ENCODE measurements around the gene RCSD1. TPM values are rescaled to one million over a fixed set of nuclear protein-coding genes. Genes with fewer than 3 reads are reported as not detected.

The RCSD1 gene
- total and polyA plus RNA-seq, 2 of the 13 experiments (the other 11 are each of a cell fraction or from before 2014, with no cell fraction given), result not detected

DNA sequence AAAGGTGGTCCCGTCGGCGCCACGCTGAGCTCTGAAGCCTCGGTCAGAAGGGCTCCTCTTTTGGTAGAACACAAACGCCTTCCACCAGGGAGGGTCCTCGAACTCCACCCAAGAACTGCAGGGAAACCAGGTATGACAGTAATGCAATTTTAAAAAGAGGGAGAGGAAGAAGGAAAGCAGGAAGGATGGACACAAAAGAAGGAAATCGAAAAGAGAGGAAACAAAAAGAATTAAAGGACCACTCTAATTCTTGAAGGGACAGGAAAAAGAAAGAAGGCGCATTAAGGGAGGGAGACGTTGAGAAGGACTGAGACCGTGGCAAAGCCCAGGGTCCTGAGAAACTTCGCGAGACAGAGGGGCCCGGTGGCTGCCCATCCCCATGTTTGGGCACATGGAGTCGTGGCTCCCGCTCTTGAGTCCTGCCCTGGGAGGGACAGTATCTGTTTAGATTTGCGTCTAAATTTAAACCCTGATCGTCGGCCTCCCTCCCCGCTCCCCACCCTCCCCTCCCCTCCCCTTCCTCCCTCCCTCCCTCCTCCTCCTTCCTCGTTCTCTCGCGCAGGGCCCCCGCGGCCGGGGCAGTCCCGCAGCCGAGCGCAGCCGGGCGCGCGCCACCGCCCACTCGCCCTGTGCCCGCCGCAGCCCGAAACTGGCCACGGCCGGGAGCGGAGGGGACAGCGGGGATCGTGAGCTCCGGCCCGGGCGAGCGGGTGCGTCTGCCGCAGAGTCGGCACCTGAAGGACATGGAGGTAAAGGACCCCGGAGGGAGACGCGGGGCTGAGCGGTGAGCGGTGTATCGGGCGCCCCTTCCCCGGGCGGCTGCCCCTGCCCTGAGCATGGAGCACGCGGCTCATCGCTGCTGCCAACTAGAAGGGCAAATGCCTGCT is at the start of gene RCSD1 (continued):
- TF ChIP-seq TAF1 (CRISPR knock-in tag; IDR thresholded peaks at IDR 0.05) (no peak), ZNF556 (CRISPR knock-in tag; IDR thresholded peaks at IDR 0.05; ENCODE audit: borderline replicate concordance) (no peak), SPEN (CRISPR knock-in tag; IDR thresholded peaks at IDR 0.05; ENCODE audit: low read depth) (no peak), ZNF879 (CRISPR knock-in tag; IDR thresholded peaks at IDR 0.05) (no peak), NFYB (CRISPR knock-in tag; IDR thresholded peaks at IDR 0.05) (no peak)

GRCh38 chr1:167582064-167582463 is 48.0 kb upstream of the RCSD1 start:
- no peaks in the 10 kb centered on the region for H3K36me3 ChIP-seq (replicated peaks in 1 of 2; ENCODE audit: control insufficient read depth in 1 of 2, insufficient read depth in 2 of 2, low read length in 2 of 2)
- H3K4me3 ChIP-seq (replicated peaks in 1 of 3; ENCODE audit: insufficient read depth in 1 of 3, low read depth in 2 of 3, low read length in 3 of 3), result no peak overlapping the region
- no peak overlapping the region for H2AFZ ChIP-seq (ENCODE audit: low read length)
- WGBS (ENCODE audit: low lambda C conversion rate), result 0% methylated on average over 1 of the region's 1 CpG
- no TSS peak for BruUV-seq (replicated peaks)
- no peak for FAIRE-seq
- intact Hi-C loops (cut with micrococcal nuclease; ENCODE audit: unreplicated experiment), result no loop called here
- no peak for ATAC-seq
- in situ Hi-C loops (cut with HindIII; ENCODE audit: extremely low pct_ligation_motif_present, low pct_unique_long_range_greater_than_20kb), result no loop called here
- no peaks in the 10 kb centered on the region for H4K20me1 ChIP-seq (ENCODE audit: insufficient read depth, low read length)
- CTCF ChIA-PET (ENCODE audit: low intra/inter-chr PET ratio, low total read pairs), result no interaction called here
- no peaks in the 10 kb centered on the region for H3K9me3 ChIP-seq (ENCODE audit: low read length)
- H3K4me1 ChIP-seq (ENCODE audit: insufficient read depth, low read length), result no peaks in the 10 kb centered on the region
- H3K27ac ChIP-seq (ENCODE audit: extremely low read length, insufficient read depth, low read length), result no peak overlapping the region
- POLR2A ChIA-PET, result no interaction called here
- no peak overlapping the region for H3K9ac ChIP-seq (ENCODE audit: insufficient read depth, low read depth, low read length)
- no peak overlapping the region for H3K4me2 ChIP-seq (ENCODE audit: low read depth, low read length)
- no peak for TF ChIP-seq ZNF235 (CRISPR knock-in tag; IDR thresholded peaks at IDR 0.05; ENCODE audit: borderline replicate concordance)
- no peak for TF ChIP-seq SRF (IDR thresholded peaks at IDR 0.05; ENCODE audit: low read depth, low read length)
- TF ChIP-seq TCF7L2 (IDR thresholded peaks at IDR 0.05; ENCODE audit: low read depth, low read length), result no peak
- TF ChIP-seq HDAC1 (CRISPR knock-in tag; IDR thresholded peaks at IDR 0.05), result no peak
- TF ChIP-seq CCAR2 (optimal IDR thresholded peaks at IDR 0.05; ENCODE audit: low read depth, low read length), result no peak
- TF ChIP-seq CREM (IDR thresholded peaks at IDR 0.05), result no peak
- no peak for TF ChIP-seq CREM (CRISPR knock-in tag; IDR thresholded peaks at IDR 0.05)
- no peak for TF ChIP-seq HNF4A (CRISPR knock-in tag; IDR thresholded peaks at IDR 0.05)
- no peaks in the 10 kb centered on the region for H3K79me2 ChIP-seq (ENCODE audit: insufficient read depth, low read length)
- no peak for DNase-seq (ENCODE audit: low spot score)
- H3K27me3 ChIP-seq (ENCODE audit: control insufficient read depth in 1 of 2, insufficient read depth in 2 of 2, low read length in 2 of 2), result 0 out of 5 replicates have a peak, but pooled peaks cover 0 to 3% of the 10 kb centered on the region in 2 experiments
